GM19395 (cell line): ENCODE measurements around the gene DPP10.

Experiments used
- ATAC-seq: cut with Tn5 transposase; IDR thresholded peaks from one replicate; pipeline ENCODE4 v1.9.1; 2021; ENCODE audit warnings: mild to moderate bottlenecking, moderate library complexity; ENCODE audit not compliant: unreplicated experiment

Gene DPP10

GRCh38 chr2:115833196-115833595 is 1390.8 kb downstream of the DPP10 start:
- ATAC-seq: no peak

- ATAC-seq: no peak
Measured at GRCh38 chr2:115838539-115838938, 1396.1 kb downstream of the DPP10 start.

- no peak for ATAC-seq
Measured at GRCh38 chr2:115842306-115842705, 1399.9 kb downstream of the DPP10 start.

- no peak for ATAC-seq
Measured at GRCh38 chr2:115848192-115848591, 1405.8 kb downstream of the DPP10 start.

- ATAC-seq: no peak
Measured at GRCh38 chr2:115867024-115867423, 1424.6 kb downstream of the DPP10 start.

GRCh38 chr2:115874427-115874826 is 1432.0 kb downstream of the DPP10 start:
- ATAC-seq: no peak

- ATAC-seq: no peak
Measured at GRCh38 chr2:115880558-115880957, 1438.1 kb downstream of the DPP10 start.

DNA sequence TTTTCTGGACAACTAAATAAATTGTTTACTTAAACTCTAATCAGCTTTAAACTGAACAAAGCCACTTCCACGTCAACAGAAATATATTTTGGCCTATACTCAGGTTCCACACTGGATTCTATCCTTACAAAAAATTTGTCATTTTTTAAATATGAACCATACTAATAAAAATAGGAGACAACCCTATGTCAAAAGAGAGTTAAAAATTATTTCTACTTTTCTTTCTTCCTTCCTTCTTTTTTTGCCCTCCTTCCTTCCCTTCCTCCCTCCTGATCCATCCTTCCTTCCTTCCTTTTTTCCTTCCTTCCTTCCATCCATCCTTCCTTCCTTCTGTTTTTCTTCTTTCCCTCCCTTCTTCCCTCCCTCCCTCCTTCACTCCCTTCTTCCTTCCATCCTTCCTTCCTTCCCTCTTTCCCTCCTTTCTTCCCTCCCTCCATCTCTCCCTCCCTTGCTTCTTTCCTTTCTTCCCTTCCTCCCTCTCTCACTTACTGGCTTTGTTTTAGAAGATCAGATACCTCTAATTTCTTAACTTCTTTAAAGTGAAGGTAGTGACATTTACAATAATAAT is 1444.9 kb downstream of the DPP10 start:
- ATAC-seq: no peak
